Activated CD4-positive, alpha-beta T cell treated with anti-CD3 and anti-CD28 coated beads for 24 hours (primary cell): ENCODE data around the gene C1QTNF9B.

Source experiments
- DNase-seq, 2 donors: peaks; one replicate each; pipeline ENCODE4 v3.0.0-alpha.2; 2020; ENCODE audit warnings: low read depth in 2 of 2

The C1QTNF9B gene

DNA sequence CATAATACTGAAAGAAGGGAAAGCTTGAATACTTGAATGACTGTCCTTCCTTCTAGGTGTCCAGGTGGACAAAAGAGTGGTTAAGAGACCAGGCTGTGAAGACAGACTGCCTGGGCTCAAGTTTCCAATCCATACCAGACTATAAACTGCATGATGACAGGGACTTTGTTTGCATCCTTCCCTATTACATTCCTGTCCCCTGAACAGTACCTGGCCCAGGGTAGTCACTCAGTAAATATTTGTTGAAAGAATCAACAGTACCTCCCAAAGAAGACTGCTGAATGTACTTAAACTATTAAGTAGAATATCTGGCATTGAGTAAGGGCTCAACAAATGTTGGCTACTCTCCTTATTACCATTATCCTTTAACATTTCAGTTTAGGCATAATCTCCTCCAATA is 37.8 kb downstream of the C1QTNF9B start:
- no peak for DNase-seq

DNA sequence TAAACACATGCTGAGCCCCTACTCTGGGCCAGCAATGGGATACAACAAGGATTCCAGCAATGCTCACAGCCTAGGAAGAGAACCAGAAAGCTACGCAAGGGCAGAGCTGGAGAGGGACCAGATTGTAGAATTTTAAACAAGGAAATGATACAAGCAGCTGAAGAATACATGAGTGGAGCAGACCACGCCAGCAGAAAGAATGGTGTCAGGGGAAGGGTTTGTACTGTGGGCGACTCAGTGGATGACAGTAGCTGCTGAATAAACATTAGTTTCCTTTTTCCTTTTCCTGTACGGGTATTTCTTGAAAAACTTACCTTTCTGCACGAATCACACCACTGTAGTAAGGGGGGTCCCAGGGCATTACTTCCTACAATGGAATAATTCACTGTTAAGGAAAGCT is 38.8 kb downstream of the C1QTNF9B start:
- no peak for DNase-seq

DNA sequence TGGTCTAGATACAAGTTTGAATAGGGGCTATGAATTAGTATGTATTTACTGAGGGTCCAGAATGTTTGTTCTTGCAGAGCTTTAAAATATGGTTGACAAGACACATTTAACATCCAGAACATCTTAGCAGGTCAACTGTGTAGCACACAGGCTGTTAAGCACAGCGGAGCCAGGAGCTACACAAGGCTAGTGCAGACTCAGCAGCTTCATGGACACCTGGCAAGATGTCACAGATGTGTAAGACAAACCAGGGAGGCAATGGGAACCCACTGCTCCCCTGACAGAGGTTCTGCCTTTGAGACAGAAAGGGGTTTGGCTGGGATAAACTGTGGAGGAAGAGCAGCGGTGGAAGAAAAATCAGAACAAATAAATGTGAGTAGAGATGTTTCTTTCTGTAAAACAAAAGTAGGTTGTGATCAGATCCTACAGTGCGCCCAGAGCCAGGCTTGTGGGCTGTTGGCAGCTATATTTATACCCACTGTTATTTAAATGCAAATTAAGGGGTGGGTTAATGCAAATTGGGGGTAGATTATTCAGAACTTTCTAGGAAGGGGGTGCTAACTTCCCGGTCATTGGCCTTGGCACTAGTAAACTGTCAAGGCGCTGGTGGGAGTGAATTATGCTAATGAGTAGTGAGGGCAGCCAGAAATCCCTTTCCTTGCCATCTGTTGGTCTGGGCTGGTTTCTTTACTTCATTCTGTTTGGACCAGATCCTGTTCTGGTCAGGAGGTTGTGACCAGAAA is 41.1 kb downstream of the C1QTNF9B start:
- DNase-seq: no peak

DNA sequence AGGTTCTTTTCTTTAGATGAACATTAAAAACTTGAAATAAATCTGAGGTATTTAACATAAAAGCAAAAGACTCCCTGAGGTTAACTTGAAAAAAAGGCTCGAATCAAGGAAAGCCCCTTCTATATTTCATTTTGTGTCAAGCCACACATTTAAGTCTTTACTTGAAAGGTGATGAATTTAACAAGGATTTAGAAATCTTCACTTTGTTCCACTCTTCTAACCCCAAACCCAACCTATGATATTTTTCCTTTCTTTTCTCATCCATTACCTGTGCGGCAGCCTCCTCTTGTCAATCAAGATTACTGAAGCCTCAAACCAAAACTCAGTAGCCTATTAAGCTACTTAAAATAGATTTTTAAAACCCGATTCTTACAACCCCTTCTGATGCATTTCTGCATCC is 41.9 kb downstream of the C1QTNF9B start:
- no peak for DNase-seq

DNA sequence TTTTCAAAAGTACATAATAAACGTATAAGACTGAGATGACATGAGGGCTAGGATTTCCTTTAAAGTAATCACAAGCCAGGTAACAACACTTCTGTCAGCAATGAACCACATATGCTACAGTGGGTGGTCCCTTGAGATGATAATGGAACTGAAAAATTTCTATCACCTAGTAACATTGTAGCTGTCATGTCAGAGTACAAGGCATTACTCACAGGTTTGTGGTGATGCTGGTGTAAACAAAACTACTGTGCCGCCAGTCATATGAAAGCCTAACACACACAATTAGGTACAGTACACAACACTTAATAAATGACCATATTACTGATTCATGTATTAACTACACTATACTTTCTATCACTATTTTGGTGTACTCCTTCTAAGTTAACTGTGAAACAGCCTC is 45.0 kb downstream of the C1QTNF9B start:
- no peak for DNase-seq

DNA sequence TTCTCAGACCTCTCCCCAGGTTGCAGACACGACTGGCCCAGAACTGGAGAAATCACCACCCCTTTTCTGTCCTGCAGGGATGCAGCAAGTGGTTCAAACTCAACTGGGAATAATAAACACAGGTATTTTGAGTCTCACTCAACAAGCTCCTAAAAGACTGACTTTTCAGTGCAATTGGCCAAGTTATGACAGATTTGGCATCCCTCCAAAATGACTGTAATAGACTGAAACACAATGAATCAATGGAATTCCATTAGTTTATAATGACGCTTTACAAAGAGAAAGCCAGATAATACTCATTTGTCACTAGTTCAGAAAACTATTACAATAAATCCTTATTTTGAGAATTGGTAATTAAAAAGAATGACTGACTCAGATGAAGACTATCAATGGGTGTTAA is 46.2 kb downstream of the C1QTNF9B start:
- DNase-seq: no peak

DNA sequence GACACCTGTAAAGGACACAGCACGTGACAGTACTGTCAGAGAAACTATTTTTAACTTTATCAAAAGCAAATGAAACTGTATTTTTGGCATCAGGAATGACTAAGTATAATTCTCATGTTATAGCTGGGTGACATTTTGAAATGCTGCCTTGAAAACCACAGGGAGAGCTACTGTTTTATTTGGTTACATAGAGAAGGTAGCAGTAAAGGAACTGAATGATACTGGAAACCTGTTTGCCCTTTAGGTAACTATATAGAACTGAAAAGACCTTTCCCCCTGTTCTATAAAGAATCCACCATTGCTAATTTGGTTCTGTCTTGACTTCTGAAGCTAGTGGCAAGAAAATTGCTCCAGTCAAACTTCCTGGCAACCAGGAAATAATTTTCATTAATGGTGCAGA is 47.2 kb downstream of the C1QTNF9B start:
- DNase-seq: no peak

DNA sequence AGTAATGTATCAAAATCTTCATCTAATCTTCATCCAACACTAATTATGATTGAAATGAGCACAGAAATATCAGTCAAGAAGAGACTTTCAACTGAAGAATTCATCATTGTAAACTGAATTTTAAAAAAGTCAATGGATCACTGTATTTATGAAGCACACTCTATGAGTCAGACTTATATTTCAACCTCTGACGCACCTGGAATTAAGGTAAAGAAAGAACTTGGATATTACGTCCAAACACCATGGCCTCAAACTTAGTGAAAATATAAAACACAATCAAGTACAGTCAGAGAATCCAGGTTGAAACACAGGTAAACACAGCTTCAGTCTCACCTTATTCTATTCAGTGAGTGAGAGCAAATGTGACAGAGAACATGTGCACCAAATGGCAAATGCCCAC is 47.6 kb downstream of the C1QTNF9B start:
- no peak for DNase-seq

DNA sequence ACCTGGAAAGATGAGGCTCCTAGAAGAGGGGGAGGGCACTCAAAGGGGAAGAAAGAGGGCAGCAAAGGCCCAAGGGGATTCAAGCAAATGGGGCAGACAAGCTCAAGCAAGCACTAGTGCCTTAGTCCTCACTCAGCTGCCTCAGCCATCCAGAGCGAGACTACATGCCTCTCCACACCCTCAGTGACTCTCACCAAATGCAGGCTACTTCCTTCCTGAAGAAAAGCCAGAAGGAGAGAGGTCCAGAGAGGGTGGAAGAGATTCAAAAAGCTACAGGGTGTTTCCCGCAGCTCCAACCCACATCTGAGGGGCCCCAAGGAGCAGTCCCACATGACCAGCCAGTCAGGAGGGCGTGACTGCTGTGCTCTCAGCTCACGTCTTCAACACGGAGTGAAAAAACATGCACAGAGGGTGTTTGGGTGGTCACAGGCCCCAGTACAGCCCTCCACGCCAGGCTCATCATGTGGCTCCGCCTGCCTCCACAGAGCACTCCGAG is 48.6 kb downstream of the C1QTNF9B start:
- DNase-seq: no peak

DNA sequence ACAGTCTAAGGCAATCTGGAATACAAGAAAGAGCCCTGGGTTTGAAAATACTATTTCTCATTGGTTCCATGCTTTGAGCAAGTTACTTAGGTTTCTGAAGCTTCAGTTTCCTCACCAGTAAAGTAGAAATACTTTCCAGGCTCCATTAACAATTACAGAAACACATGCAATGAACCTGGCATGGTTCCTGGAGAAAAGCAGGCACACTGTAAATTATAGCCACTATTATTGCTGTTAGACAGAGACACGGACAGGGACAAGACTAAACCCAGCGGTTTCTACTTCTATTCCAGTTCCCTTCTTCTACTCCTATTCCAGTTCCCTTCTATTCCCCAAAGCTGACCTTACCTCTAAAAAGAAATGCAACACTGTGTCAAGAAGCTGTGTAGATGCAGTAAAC is 49.3 kb downstream of the C1QTNF9B start:
- DNase-seq: no peak

DNA sequence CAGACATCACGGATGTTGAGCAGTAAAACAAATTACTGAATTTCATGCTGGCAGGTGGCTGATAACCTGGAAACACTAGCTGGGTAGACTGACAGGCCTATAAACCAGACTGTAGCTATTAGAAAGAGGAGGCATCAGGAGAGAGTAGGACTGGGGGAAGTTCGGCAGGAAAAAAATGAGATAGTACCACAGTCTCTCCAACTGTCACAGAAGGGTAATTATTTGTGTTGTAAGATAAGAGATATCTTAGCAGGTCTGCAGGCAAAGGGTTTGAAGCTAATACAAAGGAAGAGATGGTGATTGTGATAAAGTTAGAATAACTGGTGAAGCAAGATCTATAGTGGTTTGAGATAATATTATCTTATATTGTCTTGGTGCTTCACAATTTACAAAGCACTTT is 49.8 kb downstream of the C1QTNF9B start:
- DNase-seq: no peak

DNA sequence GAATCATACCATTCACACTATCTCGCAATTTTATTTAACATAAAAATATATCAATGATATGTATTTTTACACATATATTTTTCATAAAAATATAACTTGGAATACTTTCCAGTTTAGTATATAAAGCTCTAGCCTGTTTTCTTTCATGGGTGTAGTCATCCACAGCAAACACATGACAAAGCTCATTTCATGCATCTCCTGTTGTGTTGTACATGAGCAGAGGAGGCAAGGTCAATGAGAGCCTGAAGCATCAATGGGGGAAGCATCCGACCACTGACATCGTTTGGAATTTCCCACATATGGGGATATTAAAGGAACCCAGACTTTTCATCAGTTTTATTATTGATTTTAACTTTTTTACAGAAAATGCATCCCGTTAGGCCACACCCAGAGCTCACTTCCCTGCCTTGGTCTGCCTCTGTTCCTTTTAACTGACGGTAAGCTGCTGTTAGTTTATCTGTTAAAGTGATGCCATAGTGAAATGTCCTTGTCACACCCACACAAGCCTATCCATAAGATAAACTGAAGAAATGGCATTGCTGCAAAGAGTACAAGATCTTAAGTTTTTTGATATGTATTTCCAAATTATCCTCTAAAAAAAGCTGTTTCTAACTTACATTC is 52.1 kb downstream of the C1QTNF9B start:
- DNase-seq: no peak

DNA sequence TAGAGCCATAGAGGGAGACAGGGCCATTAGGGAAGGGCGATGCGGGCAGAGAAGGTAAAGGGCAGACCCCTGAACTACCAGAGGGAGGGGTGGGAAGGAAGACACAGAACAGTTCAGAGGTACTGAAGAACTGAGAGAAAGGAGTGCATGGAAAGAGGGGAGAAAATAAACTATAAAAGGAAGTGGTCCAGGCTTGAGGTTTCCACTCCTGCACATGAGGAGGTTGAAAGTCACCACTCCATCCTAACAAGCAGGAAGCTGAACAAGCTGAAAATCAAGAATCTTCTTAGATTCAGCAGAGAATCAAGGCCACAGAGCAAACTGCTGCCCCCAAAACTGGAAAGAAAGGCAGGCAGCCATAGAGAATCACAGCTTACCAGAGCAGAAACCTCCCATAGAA is 53.2 kb downstream of the C1QTNF9B start:
- DNase-seq: no peak

DNA sequence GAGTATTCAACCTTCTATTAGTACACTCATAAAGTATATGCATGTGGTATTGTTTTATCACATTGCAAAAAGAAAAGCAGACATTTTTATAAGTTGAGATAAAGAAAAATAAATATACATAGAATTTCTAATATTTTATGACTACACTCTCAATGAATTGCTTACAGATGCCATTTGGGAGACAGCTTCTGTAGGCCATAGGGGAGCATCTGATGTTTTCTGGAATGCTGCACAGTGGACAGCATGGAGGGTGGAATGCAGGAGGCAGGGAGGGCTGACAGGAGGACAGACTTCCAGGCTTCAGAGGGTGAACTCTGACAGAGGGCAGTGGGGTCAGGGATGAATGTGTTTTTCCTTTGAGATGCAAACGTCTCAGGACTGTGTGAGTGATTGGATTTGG is 53.9 kb downstream of the C1QTNF9B start:
- no peak for DNase-seq

DNA sequence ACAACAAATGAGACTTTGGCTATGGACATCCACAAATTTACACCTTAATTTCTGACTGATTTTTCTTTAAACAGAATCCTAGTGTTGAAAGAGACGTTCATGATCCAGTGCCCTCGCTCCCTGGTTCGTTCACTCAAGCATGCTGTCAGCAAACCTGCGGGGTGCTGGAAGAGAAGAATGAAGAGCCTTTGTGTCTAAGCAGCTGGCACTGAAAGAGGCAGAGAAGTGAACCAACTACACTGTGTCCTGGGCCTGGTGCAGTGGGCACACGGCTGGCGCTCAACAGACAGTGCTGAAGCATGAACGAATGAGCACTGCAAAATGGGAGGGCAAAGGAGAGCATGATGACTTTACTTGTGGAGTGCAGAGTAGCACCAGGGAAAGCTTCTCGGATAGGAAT is 54.9 kb downstream of the C1QTNF9B start:
- no peak for DNase-seq
